HG02623 (cell line): ENCODE results near the gene PRAC2.

Experiments used
- ATAC-seq: cut with Tn5 transposase; IDR thresholded peaks from one replicate; pipeline ENCODE4 v1.9.1; 2021; ENCODE audit warnings: moderate library complexity; ENCODE audit not compliant: unreplicated experiment

Gene PRAC2

DNA sequence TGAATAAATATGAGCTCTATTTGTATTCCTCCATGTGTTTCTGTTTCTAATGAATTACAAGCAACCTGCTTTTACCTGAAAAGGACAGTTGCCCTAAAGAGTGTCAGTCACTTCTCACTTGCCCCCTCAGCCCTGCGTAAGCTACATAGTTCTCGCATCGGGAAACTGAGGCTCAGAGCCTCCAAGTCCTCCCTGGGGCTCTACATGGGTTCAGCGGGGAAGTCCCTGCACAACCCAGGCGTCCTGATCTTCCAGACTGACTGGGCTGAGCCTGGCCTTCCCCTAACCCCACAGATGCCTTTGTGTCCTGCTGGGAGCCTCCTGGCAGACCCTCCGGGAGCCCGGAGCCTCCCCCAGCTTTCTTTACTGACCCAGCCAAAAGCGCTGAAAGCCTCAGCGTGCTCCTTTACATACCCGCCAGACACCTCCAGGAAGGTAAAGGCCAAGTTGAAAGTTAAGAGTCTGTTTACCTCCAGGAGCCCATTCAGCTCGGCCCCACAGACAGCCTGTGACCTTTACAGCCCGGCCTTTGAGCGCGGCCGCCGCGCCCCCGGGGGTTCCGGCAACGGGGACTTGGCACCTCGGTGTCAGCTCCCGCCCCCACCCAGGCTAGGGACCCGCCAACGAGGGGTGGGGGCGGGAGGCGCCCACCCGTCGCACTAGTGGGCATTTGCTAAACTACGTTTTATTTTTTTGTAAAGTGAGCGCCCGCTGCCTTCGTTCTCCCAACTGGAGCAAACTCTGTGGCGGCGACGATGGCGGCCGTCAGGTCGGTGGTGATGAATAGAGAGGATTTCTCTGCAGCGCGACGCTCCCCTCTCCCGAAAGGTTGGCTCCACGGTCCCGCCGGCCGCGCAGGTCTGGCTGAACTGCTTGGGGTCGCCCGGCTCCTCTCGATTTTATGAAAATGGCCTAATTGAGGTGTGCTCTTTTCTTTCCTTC is 10.0 kb downstream of the PRAC2 start:
- no peak for ATAC-seq

DNA sequence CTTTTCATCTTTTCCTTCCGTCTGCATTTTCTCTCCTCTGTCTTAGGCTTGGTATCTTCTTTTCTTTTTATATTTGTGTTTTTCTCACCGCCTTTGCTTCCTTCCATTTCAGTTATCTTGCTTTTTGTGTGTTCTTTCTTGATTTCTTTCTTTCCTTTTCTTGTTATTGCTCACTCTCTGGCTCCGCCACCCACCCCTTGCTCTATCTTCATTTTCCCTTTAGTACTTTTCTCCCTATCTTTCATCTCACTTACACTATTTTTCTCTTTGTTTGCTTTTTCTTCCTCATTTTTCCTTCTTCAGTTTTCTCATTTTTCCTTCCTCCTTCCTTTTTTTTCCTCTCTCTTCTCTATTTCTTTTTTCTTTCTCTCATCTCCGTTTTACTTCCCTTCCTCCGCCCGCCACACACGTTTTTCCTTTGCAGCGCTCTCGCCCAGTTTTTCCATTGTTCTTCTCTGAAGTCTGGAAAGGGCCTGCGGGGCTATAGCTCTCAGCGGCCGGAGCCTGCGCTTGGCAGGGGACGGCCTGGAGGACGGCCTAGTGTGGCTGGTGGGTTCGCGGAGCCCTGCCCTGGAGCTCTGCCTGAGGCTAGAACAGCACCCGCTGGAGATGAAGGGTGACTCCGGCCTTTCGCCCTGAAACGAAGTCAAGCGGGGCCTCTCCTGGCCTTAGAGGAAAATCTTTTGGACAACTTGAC is 10.8 kb downstream of the PRAC2 start:
- ATAC-seq: no peak

DNA sequence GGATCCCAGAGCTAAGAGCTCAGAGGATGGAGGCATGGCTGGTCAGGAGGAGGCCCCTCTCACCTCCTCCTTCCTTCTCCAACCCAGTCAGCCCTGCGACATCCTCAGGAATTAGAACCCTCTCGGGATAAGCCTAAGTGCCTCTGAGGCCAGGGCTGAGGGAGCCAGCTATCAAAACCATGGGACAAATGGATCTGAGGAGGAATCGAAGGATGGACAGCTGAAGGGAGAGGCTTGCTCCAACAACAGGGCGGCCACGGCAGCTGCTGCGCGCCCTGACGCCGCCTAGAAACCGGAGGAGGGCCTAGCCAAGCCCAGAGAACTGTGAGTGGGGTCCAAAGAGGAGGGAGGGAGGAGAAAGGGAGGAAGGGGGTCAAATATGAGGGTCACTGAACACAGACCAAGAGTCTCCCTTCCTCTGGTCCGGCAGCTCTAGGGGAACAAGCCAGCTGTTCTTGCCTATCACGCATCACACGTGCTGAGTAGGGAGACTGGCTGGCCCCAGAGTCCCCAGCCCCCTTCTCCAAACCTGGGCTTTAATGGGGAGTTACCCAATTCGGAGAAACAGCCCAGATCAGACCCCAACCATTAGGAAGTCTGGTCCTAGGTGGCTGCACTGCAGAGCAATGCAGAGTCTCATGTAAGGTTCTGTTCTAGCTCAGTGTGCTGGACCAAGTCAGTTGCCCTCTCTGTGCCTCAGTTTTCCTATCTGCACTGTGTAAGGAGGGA is 11.5 kb downstream of the PRAC2 start:
- no peak for ATAC-seq

- no peak for ATAC-seq
Measured at GRCh38 chr17:48735062-48735351, 12.0 kb downstream of the PRAC2 start.

DNA sequence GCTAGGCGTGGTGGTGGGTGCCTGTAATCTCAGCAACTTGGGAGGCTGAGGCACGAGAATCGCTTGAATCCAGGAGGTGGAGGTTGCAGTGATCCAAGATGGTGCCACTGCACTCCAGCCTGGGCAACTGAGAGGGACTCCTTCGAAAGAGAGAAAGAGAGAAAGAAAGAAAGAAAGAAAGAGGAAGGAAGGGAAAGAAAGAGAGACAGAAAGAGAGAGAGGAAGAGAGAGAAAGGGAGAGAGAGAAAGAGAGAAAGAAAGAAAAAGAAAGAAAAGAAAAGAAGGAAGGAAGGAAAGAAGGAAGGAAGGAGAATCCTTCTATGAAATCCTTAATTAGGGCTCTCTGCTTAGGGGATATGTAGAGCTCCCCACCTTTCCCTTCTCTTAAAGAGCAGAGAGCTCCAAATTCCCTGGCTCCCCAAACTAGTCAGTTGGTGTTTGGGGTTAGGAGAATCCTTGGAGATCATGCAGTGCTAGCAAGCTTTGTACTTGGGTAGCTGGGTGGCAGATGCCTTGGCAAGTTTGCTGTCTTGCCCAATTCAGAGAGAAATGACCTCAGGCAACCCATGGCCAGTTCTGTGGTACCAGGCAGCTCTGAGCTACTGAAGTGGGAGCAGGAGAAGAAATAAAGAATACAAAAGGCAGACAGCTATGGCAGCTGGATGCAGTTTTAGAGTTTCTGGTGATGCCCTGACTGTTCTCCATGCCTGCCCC is 14.5 kb downstream of the PRAC2 start:
- ATAC-seq: no peak

- ATAC-seq: no peak
Measured at GRCh38 chr17:48738424-48738802, 15.4 kb downstream of the PRAC2 start.

GRCh38 chr17:48738803-48739526 is 16.0 kb downstream of the PRAC2 start:
- ATAC-seq: no peak

DNA sequence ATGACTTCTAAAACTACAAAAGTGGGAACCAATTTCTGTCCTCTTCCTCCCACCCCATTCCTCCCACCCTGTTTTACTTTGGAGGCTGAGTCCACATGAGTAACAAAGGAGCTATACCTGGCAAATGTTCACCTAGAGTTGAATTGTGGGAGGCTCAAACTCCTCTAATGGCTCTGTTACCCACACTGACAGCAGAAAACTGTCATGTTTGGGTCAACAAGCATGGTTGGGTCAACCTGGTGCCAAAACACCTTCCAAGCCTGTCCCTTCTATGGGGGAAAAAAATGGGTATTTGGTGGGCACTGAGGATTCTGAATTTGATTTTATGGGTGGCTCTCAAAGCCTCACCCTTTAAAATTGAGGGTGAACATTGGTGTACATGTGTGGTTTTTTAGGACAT is 17.6 kb downstream of the PRAC2 start:
- no peak for ATAC-seq

DNA sequence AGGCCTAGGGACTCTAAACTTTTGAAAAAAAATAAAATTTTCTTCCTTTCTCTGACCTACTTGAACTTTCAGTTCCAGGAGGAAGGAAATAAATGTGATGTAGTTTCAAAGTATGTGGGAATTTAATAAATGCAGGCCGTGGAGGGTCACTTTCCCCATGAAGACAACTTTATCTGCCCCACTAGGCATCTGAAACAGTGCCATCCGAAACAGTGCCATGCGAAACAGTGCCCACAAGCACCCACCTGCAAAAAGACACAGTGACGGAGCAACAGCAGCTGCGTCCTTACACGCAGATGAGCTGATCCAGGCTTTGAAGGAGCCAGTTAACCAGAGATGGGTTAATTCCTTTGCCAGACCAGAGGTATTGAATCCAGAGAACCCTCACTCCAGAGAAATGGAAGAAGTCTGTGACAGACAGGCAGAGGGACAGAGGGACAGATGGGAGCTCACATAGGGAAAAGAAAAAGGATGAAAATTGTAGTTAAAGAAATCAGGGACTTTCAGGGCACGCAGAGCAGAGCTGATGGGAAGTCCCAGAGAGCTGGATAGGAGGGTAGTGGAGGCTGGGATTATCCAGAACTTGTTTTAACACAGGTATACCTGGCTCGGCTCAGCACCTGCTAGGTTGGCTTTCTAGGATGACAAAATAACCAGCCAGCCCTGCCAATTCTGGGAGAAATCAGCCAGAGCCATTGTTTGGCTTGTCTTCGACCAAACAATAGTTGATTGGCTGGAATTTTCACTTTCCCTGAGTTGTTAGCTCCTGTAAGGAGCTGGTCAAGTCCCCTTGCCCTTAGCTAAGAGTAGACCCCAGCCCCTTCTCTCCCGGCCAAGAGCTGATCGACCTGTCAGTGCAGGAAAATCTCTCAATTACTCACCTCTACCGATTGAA is 22.6 kb downstream of the PRAC2 start:
- ATAC-seq: no peak

- no peak for ATAC-seq
Measured at GRCh38 chr17:48746916-48747444, 24.0 kb downstream of the PRAC2 start.

- no peak for ATAC-seq
Measured at GRCh38 chr17:48747445-48748363, 24.7 kb downstream of the PRAC2 start.

DNA sequence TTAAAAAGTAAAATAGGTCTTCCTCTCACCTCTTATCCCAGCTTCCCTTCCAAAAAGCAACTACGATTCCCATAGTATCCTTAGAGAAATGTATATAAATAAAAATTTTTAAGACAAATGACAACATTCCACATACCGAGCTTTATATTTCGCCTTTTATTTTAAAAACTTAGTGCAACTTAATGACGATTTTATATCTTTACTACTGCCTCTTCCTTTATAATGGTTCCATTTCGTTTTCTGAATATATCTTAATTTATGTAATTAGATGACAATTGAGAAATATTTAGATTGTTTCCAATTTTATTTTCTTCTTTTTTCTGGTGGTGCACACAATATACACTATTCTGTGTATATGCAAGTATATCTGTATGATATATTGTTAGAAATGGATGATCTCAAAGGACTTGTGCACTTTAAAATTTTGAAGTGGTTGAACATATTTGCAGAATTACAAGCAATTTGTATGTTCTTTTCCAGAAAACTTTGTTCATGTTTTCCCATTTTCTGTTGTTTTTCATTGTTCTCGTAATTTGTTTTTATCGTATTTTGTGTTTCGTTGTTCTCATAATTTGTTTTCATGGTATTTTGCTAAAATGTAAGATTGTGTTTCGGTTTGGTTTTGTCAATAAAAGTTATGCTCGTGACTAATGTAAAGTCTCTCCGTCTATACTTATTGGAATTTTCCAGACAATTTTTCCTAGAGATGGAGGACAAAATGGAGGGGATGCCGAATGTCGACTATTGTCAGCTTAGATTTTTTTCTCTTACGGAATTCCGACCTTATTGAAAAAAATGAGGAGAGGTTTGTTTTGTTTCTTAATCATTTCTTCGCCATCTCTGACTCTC is 26.0 kb downstream of the PRAC2 start:
- no peak for ATAC-seq

GRCh38 chr17:48749621-48750553 is 26.9 kb downstream of the PRAC2 start:
- no peak for ATAC-seq

DNA sequence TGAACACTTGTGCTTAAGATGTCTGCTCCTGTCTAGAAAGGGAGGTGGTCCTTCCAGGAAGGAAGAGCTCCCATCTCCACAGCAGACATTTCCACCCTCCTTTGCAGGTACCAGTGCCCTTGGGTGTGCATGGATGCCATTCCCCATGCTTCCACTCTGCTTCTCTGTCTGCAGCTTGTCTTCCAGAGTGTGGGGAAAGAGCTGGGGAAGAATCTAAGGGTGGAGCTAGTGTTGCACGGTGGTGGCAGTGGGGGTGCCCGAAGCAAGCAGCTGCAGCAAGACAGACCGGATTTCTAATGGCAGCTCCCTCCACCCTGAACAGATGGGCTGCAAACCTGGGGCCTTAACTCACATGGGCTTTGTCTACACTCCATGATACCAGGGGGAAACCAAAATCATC is 28.2 kb downstream of the PRAC2 start:
- ATAC-seq: no peak

- ATAC-seq: no peak
Measured at GRCh38 chr17:48751733-48752398, 28.9 kb downstream of the PRAC2 start.
